NCI-H187 (cell line): ENCODE measurements around the gene CPTP.

Source experiments
- DNase-seq, 2 experiments: peaks; one replicate each; lab custom pipeline; 2025; lab: John Stamatoyannopoulos, UW

The CPTP gene

GRCh38 chr1:1324524-1325287, at the start of gene CPTP, which contains the start of gene INTS11:
CPTP (plus strand) TSS chr1:1324802; CDS start chr1:1326911, 2,109 bp downstream.
INTS11 (minus strand) TSS chr1:1324660; CDS start chr1:1324608, 52 bp downstream.
- peak; percentile 91 for DNase-seq

- DNase-seq = no peak
These were observed 49.6 kb upstream of the CPTP start for GRCh38 chr1:1274931-1275431.

- no peak for DNase-seq
These were observed 48.8 kb upstream of the CPTP start for GRCh38 chr1:1275836-1276235.

- no peak for DNase-seq
These were observed 46.0 kb upstream of the CPTP start for GRCh38 chr1:1278620-1279019.

DNA sequence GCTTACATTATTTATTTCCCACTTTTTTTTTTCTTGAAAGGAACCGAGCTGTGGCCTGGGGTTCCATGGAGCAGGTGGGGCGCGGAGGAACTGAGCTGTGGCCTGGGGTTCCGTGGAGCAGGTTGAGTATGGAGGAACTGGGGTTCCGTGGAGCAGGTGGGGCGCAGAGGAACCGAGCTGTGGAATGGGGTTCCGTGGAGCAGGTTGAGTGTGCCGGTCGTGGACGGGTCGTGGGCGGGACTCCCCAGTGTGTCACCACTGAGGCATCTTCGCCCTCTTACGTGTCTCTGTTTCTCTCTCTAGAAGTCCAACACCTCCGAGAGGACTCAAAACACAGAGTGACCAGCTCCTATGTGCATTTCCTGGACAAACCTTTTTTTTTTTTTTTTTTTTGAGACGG, 45.6 kb upstream of the CPTP start:
- DNase-seq = no peak

- DNase-seq = no peak
These were observed 43.7 kb upstream of the CPTP start for GRCh38 chr1:1280782-1281481.

DNA sequence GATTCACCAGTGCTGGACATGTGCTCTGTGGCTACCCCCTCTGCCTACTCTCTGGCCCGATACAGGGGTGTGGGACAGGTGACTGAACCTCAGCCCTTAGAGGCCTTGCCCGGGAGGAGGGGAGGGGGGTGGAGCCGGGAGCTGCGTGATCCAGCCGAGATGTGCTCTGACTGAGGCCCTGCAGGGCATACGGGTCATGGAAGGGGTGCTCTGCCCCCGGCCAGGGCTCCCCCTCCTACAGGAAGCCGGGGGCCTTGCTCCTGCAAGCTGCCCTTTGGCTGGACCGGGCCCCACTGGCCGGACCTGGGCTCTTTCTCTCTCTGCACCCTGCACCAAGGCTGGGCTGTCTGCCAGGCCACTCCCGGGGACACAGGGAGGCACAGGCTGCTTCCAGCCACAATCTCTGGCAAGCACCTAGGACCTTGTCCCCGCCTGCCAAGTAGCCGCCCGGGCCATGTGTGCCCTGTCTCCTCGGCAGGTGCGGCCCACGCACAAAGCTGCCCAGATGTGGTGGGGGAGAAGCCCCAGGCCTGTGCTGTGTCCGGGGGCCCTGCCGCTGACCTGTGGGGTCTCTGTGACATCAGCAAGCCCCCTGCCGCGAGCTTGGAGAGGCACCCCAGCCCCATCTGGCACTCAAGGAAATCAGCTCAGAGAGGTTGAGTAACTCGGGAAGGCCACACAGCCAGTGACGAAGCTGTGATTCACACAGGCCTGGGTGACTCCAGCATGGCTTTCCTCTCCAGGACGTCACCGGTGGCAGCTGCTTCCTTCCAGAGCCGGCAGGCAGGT, 42.9 kb upstream of the CPTP start:
- no peak for DNase-seq

- no peak for DNase-seq
These were observed 41.6 kb upstream of the CPTP start for GRCh38 chr1:1282998-1283397.

GRCh38 chr1:1283821-1284220, 40.8 kb upstream of the CPTP start:
- no peak for DNase-seq

DNA sequence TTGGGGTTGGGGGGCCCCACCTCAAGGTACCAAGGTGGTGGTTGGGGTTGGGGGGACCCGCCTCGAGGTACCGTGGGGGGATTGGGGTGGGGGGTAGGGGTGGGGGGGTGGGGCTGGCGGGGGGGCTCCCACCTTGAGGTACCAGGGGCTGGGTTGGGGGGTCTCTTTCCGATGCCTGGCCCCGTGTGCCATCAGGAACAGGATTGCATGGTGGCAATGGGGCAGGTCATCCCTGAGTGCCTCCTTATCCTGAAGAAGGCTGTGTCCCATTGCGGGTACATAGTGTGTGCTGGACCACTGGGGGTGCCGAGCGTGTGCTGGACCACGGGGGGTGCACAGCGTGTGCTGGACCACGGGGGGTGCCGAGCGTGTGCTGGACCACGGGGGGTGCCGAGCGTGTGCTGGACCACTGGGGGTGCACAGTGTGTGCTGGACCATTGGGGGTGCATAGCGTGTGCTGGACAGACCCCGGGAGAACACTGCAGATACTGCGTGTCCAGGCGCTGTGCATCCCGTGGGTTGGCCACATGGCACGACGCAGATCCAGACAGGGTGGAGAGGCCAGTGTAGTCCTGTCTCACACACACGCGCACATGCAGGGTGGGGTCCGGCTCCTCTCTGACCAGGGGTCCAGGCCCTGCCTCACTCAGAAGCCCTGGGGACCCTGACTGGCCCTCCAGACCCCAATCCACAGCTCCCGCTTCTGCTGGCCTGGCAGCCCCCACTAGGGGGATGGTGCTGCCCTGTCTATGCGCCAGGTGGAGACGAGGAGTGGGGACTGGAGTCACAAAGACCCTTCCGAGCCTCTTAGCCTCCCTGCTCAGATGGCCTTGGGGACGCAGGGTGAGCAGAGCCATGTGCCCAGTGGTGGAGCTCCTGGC, 40.1 kb upstream of the CPTP start:
- no peak for DNase-seq

DNA sequence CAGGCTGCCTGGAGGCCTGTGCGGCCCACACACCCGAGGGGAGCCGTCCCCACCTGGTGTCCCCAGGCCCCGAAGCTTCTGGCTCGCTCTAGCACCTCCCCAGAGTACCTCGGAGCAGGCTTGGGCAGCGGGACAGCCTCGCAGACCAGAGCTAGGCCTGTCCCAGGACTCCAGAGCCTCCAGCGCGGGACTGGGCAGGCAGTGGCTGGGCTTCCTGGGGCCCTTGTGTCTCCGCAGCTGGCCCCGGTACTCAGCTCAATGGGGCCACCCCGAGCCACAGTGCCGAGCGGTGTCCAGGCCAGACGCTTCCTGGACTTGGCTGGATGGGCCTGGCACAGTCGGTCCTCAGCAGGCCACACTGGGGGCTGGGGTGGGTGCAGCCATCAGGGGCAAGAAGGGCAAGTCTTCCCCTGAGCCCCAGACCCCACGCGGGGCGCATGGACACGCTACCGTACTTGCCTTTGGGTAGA, 39.5 kb upstream of the CPTP start:
- no peak for DNase-seq

GRCh38 chr1:1285611-1286311, 38.8 kb upstream of the CPTP start:
- no peak for DNase-seq

DNA sequence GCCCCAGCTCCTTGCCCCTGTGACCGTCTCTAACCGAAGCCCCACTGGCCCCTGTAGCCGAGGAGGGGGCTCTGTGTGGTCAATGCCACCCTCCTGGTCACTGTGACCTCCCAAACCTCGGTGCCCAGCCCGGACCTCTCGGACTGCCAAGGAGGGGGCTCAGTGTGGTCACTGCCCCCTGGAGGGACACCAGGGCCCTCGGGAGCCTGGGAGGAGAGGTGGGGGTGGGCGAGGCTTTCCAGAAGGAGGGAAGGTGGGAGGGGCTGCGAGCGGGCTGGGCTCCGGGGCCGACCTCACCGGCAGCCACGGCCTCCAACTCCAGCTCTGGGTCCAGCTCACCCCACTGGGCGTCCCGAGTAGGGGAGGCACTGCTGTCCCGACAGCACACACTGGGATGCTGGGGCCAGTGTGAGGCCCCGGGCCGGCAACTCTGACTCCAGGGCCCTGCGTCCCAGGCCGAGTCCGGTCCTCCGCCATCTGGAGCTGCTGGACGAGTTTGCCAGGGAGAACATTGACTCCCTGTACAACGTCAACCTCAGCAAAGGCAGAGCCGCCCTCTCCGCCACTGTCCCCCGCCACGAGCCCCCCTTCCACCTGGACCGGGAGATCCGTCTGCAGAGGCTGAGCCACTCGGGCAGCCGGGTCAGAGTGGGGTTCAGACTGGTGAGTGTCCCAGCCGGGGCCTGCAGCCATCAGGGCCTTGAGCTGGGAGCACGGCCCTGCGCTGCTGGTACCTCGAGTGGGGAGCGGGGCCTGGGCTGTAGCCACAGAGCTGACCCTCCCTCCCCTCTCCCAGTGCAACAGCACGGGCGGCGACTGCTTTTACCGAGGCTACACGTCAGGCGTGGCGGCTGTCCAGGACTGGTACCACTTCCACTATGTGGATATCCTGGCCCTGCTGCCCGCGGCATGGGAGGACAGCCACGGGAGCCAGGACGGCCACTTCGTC, 38.0 kb upstream of the CPTP start:
- DNase-seq = no peak

- DNase-seq = no peak
These were observed 37.1 kb upstream of the CPTP start for GRCh38 chr1:1287288-1288110.

DNA sequence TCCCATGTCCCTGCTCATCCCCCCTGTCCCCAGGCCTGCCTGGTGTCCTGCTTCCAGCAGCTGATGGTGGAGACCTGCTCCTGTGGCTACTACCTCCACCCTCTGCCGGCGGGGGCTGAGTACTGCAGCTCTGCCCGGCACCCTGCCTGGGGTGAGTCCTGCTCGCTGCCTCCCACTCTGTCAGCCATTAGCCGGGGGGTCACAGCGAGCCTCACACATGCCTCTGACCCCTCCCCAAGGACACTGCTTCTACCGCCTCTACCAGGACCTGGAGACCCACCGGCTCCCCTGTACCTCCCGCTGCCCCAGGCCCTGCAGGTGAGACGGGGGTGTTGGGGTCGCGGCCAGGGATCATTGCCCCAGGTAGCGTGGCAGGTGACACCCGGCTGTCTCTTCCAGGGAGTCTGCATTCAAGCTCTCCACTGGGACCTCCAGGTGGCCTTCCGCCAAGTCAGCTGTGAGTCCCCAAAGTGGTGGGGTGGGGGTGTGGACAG, 34.3 kb upstream of the CPTP start:
- DNase-seq = no peak

DNA sequence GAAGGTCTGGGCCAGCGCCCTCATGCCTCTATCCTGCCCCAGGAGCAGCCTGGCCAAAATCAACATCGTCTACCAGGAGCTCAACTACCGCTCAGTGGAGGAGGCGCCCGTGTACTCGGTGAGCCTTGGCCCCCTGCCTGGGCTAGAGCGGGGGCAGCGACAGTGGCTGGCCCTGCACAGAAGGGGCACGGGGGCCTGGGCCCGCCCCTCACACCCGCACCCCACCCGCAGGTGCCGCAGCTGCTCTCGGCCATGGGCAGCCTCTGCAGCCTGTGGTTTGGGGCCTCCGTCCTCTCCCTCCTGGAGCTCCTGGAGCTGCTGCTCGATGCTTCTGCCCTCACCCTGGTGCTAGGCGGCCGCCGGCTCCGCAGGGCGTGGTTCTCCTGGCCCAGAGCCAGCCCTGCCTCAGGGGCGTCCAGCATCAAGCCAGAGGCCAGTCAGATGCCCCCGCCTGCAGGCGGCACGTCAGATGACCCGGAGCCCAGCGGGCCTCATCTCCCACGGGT, 33.5 kb upstream of the CPTP start:
- peak in 1 of 2 experiments; percentile 35 for DNase-seq

- peak; percentile 46 to 60 for DNase-seq
These were observed 32.8 kb upstream of the CPTP start for GRCh38 chr1:1291548-1292441.
